ENCODE data around the gene ARF6.

ARF6 gene

GRCh38 chr14:49857427-49858003 lies 35.4 kb upstream of the ARF6 start:
- DNase-seq (ENCODE audit: low read depth), result no peak
- TF ChIP-seq CTCF (IDR thresholded peaks at IDR 0.05; ENCODE audit: control insufficient read depth, insufficient read depth, low read depth, low read length, missing control alignments), result no peak
- H3K4me3 ChIP-seq (ENCODE audit: control insufficient read depth, low read depth, low read length), result no peak overlapping the region

- no peak for TF ChIP-seq CTCF (IDR thresholded peaks at IDR 0.05; ENCODE audit: control insufficient read depth, insufficient read depth, low read depth, low read length, missing control alignments)
- no peak for DNase-seq (ENCODE audit: low read depth)
- no peak overlapping the region for H3K4me3 ChIP-seq (ENCODE audit: control insufficient read depth, low read depth, low read length)
These were observed 34.5 kb upstream of the ARF6 start for GRCh38 chr14:49858383-49858782.

DNA sequence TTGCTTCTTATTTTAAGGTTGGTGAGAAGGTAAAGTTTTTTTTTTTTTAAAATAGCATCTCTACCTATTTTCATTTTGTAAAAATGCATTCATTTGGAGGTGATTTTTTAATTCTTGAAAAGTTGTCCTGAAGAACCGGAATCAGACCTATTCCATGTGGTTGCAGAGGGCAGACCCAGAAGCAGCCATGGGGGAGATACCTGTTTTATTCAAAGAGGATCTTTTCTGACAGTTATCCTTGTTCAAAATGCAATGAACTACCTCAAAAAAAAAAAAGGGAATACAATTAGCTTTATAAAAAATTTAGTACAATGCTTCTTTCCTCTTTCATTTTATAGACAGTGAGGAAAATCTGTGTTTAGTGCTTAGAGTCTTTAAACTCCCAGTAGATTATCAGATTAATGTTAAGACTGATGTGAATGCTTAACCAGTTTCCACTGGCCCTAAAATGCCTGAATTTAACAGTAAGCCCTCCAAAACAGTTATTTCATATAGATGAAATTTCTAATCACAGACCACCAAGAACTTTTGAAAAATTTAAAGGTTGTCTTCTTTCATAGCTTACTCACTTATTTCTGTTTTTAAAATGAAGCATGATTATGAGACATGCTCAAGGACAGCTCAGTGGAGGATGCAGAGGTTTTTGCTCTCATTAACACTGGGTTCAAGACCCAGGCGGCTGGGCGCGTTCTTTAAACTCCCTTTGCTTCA lies 31.7 kb upstream of the ARF6 start:
- peak overlapping the region; percentile 67 for H3K4me3 ChIP-seq (ENCODE audit: control insufficient read depth, low read depth, low read length)
- DNase-seq (ENCODE audit: low read depth), result no peak
- TF ChIP-seq CTCF (IDR thresholded peaks at IDR 0.05; ENCODE audit: control insufficient read depth, insufficient read depth, low read depth, low read length, missing control alignments), result no peak

DNA sequence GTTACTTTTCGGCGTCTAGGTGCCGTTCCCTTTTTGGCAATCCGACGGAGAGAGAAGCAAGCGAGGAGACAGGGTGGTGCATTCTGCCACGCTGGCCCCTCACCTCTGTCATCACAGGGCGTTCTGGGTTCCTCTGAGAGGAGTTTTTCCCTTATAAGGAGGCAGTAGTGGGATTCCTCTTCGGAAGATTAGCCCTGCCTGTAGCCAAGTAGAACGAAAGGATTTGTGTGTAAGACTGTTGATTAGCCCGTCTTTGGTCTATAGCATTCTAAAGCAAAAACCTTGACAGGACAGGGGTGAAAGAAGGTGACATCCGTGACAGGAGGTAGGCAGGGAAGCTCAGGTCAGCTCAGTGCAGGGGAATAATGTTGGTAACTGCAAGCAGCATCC lies 31.2 kb upstream of the ARF6 start:
- peak; percentile 55 for DNase-seq (ENCODE audit: low read depth)
- no peak for TF ChIP-seq CTCF (IDR thresholded peaks at IDR 0.05; ENCODE audit: control insufficient read depth, insufficient read depth, low read depth, low read length, missing control alignments)
- H3K4me3 ChIP-seq (ENCODE audit: control insufficient read depth, low read depth, low read length), result peak overlapping the region; percentile 67

- peak; percentile 100 for TF ChIP-seq CTCF (IDR thresholded peaks at IDR 0.05; ENCODE audit: control insufficient read depth, insufficient read depth, low read depth, low read length, missing control alignments)
- DNase-seq (ENCODE audit: low read depth), result peak; percentile 59
- H3K4me3 ChIP-seq (ENCODE audit: control insufficient read depth, low read depth, low read length), result peak overlapping the region; percentile 67
These were observed 30.7 kb upstream of the ARF6 start for GRCh38 chr14:49862089-49862673.

GRCh38 chr14:49863487-49864281 lies 29.2 kb upstream of the ARF6 start:
- peak overlapping the region; percentile 61 for H3K4me3 ChIP-seq (ENCODE audit: control insufficient read depth, low read depth, low read length)
- DNase-seq (ENCODE audit: low read depth), result no peak
- TF ChIP-seq CTCF (IDR thresholded peaks at IDR 0.05; ENCODE audit: control insufficient read depth, insufficient read depth, low read depth, low read length, missing control alignments), result no peak
